ENCODE measurements around the gene SLC4A3. TPM values are rescaled to one million over a fixed set of nuclear protein-coding genes. Genes with fewer than 3 reads are reported as not detected.

The SLC4A3 gene
- total RNA-seq, 1 experiment from 2014 or later, result 8.7 TPM

DNA sequence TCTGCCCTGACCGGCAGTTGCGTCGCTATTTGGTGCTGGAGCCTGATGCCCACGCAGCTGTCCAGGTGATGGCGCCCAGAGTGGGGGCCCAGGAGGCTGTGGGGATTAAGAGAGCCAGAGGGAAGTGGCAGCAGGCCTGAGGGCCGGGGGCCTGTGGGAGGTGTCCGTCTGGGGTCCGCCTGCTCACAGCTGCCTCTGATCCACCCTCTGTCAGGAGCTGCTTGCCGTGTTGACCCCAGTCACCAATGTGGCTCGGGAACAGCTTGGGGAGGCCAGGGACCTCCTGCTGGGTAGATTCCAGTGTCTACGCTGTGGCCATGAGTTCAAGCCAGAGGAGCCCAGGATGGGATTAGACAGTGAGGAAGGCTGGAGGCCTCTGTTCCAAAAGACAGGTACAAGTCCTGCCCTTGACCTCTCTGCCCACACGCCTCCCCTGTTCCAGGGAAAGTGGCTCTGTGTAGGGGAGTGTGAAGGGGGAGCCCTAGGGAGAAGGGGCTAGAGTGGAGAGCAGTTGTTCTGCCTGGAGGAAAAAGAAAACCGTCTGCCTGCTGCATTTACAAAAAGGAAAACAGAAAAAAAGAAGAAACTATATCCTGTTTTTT, 18.2 kb upstream of the SLC4A3 start (continued):
- TF ChIP-seq, protein P1, sequence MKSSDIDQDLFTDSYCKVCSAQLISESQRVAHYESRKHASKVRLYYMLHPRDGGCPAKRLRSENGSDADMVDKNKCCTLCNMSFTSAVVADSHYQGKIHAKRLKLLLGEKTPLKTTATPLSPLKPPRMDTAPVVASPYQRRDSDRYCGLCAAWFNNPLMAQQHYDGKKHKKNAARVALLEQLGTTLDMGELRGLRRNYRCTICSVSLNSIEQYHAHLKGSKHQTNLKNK (CRISPR knock-in tag; IDR thresholded peaks at IDR 0.05), result no peak
- TF ChIP-seq ZNF138 (CRISPR knock-in tag; conservative IDR thresholded peaks at IDR 0.05), result no peak
- TF ChIP-seq TCF7 (CRISPR knock-in tag; IDR thresholded peaks at IDR 0.05; ENCODE audit: low read depth), result no peak
- no peak for TF ChIP-seq ESRRA (CRISPR knock-in tag; IDR thresholded peaks at IDR 0.05; ENCODE audit: borderline replicate concordance)
- TF ChIP-seq, protein P2, sequence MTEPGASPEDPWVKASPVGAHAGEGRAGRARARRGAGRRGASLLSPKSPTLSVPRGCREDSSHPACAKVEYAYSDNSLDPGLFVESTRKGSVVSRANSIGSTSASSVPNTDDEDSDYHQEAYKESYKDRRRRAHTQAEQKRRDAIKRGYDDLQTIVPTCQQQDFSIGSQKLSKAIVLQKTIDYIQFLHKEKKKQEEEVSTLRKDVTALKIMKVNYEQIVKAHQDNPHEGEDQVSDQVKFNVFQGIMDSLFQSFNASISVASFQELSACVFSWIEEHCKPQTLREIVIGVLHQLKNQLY (CRISPR knock-in tag; IDR thresholded peaks at IDR 0.05), result no peak
- TF ChIP-seq, protein P3, sequence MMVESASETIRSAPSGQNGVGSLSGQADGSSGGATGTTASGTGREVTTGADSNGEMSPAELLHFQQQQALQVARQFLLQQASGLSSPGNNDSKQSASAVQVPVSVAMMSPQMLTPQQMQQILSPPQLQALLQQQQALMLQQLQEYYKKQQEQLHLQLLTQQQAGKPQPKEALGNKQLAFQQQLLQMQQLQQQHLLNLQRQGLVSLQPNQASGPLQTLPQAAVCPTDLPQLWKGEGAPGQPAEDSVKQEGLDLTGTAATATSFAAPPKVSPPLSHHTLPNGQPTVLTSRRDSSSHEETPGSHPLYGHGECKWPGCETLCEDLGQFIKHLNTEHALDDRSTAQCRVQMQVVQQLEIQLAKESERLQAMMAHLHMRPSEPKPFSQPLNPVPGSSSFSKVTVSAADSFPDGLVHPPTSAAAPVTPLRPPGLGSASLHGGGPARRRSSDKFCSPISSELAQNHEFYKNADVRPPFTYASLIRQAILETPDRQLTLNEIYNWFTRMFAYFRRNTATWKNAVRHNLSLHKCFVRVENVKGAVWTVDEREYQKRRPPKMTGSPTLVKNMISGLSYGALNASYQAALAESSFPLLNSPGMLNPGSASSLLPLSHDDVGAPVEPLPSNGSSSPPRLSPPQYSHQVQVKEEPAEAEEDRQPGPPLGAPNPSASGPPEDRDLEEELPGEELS (CRISPR knock-in tag; IDR thresholded peaks at IDR 0.05), result no peak
- no peak for TF ChIP-seq ZNF423 (CRISPR knock-in tag; IDR thresholded peaks at IDR 0.05)
- no peak for TF ChIP-seq FOXP1 (CRISPR knock-in tag; IDR thresholded peaks at IDR 0.05; ENCODE audit: borderline replicate concordance)
- TF ChIP-seq SMAD3 (CRISPR knock-in tag; IDR thresholded peaks at IDR 0.05; ENCODE audit: borderline replicate concordance), result no peak
- TF ChIP-seq, protein P4, sequence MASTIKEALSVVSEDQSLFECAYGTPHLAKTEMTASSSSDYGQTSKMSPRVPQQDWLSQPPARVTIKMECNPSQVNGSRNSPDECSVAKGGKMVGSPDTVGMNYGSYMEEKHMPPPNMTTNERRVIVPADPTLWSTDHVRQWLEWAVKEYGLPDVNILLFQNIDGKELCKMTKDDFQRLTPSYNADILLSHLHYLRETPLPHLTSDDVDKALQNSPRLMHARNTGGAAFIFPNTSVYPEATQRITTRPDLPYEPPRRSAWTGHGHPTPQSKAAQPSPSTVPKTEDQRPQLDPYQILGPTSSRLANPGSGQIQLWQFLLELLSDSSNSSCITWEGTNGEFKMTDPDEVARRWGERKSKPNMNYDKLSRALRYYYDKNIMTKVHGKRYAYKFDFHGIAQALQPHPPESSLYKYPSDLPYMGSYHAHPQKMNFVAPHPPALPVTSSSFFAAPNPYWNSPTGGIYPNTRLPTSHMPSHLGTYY (CRISPR knock-in tag; IDR thresholded peaks at IDR 0.05), result no peak
- no peak for TF ChIP-seq NR2C2 (CRISPR knock-in tag; IDR thresholded peaks at IDR 0.05)
- no peak for TF ChIP-seq JAZF1 (CRISPR knock-in tag; IDR thresholded peaks at IDR 0.05)

DNA sequence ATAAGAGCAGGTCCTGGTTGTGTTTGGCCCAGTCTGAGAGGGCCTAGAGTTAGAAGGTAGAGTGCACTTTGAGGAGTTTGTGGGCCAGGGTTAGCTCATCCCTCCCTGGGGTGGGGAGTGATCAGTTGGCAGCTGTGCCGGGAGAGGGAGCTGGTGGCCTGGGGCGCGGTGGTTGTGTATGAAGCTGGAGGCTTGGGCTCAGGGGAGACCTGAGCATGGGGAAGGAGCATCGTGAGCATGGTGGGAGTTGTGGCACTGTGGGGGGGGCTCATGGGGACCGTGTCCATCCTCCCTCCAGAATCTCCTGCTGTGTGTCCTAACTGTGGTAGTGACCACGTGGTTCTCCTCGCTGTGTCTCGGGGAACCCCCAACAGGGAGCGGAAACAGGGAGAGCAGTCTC, 16.1 kb upstream of the SLC4A3 start:
- no peaks in the 10 kb centered on the region for H3K27me3 Mint-ChIP-seq (ENCODE audit: low read depth)
- no peak for ATAC-seq
- no peak overlapping the region for H3K4me3 Mint-ChIP-seq
- no peaks in the 10 kb centered on the region for H3K9me3 Mint-ChIP-seq
- H3K27ac Mint-ChIP-seq, result no peak overlapping the region; the same call in 1 of the 2 replicates
- CTCF ChIA-PET, result no interaction called here
- POLR2A ChIA-PET, result no interaction called here
- no peaks in the 10 kb centered on the region for H3K4me1 Mint-ChIP-seq
- no peak for DNase-seq (ENCODE audit: low spot score)
- peaks cover 16% of the 10 kb centered on the region for H3K36me3 Mint-ChIP-seq
- TF ChIP-seq ZNF671 (CRISPR knock-in tag; IDR thresholded peaks at IDR 0.05) (no peak), ETV6 (CRISPR knock-in tag; IDR thresholded peaks at IDR 0.05) (no peak), MYBL2 (CRISPR knock-in tag; IDR thresholded peaks at IDR 0.05) (no peak), ZNF317 (CRISPR knock-in tag; IDR thresholded peaks at IDR 0.05; ENCODE audit: borderline replicate concordance, low read depth) (no peak), NFE2L1 (CRISPR knock-in tag; IDR thresholded peaks at IDR 0.05) (no peak), NR3C1 (CRISPR knock-in tag; conservative IDR thresholded peaks at IDR 0.05; ENCODE audit: low read depth) (no peak), SP1 (CRISPR knock-in tag; conservative IDR thresholded peaks at IDR 0.05) (no peak)
- TF ChIP-seq, protein P5, sequence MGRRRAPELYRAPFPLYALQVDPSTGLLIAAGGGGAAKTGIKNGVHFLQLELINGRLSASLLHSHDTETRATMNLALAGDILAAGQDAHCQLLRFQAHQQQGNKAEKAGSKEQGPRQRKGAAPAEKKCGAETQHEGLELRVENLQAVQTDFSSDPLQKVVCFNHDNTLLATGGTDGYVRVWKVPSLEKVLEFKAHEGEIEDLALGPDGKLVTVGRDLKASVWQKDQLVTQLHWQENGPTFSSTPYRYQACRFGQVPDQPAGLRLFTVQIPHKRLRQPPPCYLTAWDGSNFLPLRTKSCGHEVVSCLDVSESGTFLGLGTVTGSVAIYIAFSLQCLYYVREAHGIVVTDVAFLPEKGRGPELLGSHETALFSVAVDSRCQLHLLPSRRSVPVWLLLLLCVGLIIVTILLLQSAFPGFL (CRISPR knock-in tag; IDR thresholded peaks at IDR 0.05; ENCODE audit: borderline replicate concordance), result no peak
- TF ChIP-seq, protein P6, sequence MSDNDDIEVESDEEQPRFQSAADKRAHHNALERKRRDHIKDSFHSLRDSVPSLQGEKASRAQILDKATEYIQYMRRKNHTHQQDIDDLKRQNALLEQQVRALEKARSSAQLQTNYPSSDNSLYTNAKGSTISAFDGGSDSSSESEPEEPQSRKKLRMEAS (CRISPR knock-in tag; IDR thresholded peaks at IDR 0.05), result no peak
- TF ChIP-seq, protein P7, sequence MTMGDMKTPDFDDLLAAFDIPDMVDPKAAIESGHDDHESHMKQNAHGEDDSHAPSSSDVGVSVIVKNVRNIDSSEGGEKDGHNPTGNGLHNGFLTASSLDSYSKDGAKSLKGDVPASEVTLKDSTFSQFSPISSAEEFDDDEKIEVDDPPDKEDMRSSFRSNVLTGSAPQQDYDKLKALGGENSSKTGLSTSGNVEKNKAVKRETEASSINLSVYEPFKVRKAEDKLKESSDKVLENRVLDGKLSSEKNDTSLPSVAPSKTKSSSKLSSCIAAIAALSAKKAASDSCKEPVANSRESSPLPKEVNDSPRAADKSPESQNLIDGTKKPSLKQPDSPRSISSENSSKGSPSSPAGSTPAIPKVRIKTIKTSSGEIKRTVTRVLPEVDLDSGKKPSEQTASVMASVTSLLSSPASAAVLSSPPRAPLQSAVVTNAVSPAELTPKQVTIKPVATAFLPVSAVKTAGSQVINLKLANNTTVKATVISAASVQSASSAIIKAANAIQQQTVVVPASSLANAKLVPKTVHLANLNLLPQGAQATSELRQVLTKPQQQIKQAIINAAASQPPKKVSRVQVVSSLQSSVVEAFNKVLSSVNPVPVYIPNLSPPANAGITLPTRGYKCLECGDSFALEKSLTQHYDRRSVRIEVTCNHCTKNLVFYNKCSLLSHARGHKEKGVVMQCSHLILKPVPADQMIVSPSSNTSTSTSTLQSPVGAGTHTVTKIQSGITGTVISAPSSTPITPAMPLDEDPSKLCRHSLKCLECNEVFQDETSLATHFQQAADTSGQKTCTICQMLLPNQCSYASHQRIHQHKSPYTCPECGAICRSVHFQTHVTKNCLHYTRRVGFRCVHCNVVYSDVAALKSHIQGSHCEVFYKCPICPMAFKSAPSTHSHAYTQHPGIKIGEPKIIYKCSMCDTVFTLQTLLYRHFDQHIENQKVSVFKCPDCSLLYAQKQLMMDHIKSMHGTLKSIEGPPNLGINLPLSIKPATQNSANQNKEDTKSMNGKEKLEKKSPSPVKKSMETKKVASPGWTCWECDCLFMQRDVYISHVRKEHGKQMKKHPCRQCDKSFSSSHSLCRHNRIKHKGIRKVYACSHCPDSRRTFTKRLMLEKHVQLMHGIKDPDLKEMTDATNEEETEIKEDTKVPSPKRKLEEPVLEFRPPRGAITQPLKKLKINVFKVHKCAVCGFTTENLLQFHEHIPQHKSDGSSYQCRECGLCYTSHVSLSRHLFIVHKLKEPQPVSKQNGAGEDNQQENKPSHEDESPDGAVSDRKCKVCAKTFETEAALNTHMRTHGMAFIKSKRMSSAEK (CRISPR knock-in tag; IDR thresholded peaks at IDR 0.05; ENCODE audit: borderline replicate concordance), result no peak
- TF ChIP-seq, protein P8, sequence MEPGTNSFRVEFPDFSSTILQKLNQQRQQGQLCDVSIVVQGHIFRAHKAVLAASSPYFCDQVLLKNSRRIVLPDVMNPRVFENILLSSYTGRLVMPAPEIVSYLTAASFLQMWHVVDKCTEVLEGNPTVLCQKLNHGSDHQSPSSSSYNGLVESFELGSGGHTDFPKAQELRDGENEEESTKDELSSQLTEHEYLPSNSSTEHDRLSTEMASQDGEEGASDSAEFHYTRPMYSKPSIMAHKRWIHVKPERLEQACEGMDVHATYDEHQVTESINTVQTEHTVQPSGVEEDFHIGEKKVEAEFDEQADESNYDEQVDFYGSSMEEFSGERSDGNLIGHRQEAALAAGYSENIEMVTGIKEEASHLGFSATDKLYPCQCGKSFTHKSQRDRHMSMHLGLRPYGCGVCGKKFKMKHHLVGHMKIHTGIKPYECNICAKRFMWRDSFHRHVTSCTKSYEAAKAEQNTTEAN (CRISPR knock-in tag; IDR thresholded peaks at IDR 0.05), result no peak
- TF ChIP-seq, protein P9, sequence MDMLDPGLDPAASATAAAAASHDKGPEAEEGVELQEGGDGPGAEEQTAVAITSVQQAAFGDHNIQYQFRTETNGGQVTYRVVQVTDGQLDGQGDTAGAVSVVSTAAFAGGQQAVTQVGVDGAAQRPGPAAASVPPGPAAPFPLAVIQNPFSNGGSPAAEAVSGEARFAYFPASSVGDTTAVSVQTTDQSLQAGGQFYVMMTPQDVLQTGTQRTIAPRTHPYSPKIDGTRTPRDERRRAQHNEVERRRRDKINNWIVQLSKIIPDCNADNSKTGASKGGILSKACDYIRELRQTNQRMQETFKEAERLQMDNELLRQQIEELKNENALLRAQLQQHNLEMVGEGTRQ (CRISPR knock-in tag; IDR thresholded peaks at IDR 0.05), result no peak
